GM12874 (cell line): Measurements from ENCODE around the gene GJC1.
A peak's percentile ranks its signal among the peaks of the same experiment; 100 is the strongest.

Source experiments
- CTCF ChIP-seq: IDR thresholded peaks from 2 replicates; pipeline ENCODE4 v1.5.1; 2011; ENCODE audit warnings: low read depth, mild to moderate bottlenecking, control low read depth, low read length, moderate library complexity; ENCODE audit not compliant: insufficient read depth

The GJC1 gene

GRCh38 chr17:44778656-44779210 lies 51.4 kb downstream of the GJC1 start:
- no peak for TF ChIP-seq CTCF

- TF ChIP-seq CTCF, result no peak
Observed at GRCh38 chr17:44777394-44778348, 52.4 kb downstream of the GJC1 start.

- TF ChIP-seq CTCF, result no peak
Observed at GRCh38 chr17:44776628-44777393, 53.3 kb downstream of the GJC1 start.

- TF ChIP-seq CTCF, result no peak
Observed at GRCh38 chr17:44775838-44776621, 54.1 kb downstream of the GJC1 start.

GRCh38 chr17:44775136-44775837 lies 54.8 kb downstream of the GJC1 start:
- TF ChIP-seq CTCF, result 0 out of 2 replicates have a peak, but pooled peaks have one; percentile 2

- TF ChIP-seq CTCF, result peak; percentile 100
Observed at GRCh38 chr17:44774271-44775135, 55.6 kb downstream of the GJC1 start.
